Measurements from ENCODE around the gene TOMM34. TPM values are rescaled to one million over a fixed set of nuclear protein-coding genes. Genes with fewer than 3 reads are reported as not detected.

Gene TOMM34
- total and polyA plus RNA-seq, 2 donors, result 16.8 to 20.0 TPM

DNA sequence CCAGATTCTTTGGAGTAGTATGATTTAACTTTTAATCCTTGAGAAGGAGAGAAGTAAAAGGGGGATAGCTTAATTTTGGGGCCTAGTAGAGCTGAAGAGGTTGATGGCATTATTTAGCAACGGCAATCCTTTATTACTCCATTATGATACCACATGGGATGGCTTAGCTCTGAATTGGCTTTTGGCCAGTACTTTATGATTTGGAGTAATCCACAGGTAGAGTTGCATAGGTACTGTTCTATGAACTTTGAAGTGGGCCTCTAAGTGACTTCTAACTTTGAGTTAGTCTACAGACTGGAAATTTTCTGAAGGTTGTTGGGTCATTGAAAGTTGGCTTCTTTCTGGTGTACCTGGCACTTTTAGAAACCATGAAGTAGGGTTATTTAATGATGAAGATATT, 63.1 kb downstream of the TOMM34 start:
- H3K9me3 ChIP-seq (ENCODE audit: control insufficient read depth in 2 of 2, insufficient read depth in 1 of 2, low read length in 1 of 2), result no peaks in the 10 kb centered on the region
- DNase-seq (ENCODE audit: low read depth in 6 of 9, low spot score in 9 of 9), result no peak
- no peaks in the 10 kb centered on the region for H3K27me3 ChIP-seq (ENCODE audit: control insufficient read depth in 2 of 2, insufficient read depth in 1 of 2, low read length in 1 of 2)
- H3K4me3 ChIP-seq (ENCODE audit: low read length in 2 of 2), result no peak overlapping the region
- WGBS, result 96% methylated on average over 1 of the region's 1 CpG
- peaks cover 6 to 14% of the 10 kb centered on the region in 2 donors for H3K36me3 ChIP-seq (ENCODE audit: control insufficient read depth in 2 of 2, insufficient read depth in 2 of 2, low read length in 1 of 2)
- peaks cover 0 to 4% of the 10 kb centered on the region in 2 donors for H3K4me1 ChIP-seq (ENCODE audit: control insufficient read depth in 2 of 2, insufficient read depth in 2 of 2, low read length in 2 of 2)
- H3K27ac ChIP-seq (ENCODE audit: low read depth in 1 of 2, low read length in 1 of 2), result no peak overlapping the region

DNA sequence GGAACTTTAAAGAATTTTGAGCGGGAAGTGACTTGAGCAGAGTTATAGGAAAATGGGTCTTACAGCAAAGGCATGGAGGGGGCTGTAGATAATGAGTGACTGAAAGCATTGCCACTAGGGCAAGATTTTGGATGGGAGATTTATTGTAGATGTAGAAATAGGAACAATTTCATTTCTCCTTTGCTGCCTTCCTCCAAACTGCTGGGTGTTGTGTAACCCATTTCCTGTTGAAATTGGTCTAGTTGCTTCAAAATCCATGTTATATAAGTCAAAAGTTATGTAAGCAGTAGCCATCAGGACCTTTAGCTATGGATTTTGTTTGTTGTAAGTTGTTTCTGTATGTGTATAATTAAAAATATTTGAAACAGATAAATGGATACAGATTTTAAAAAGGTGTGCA, 63.6 kb downstream of the TOMM34 start:
- DNase-seq (ENCODE audit: low read depth in 6 of 9, low spot score in 9 of 9), result no peak
- H3K36me3 ChIP-seq (ENCODE audit: control insufficient read depth in 2 of 2, insufficient read depth in 2 of 2, low read length in 1 of 2), result peaks cover 3 to 9% of the 10 kb centered on the region in 2 donors
- WGBS, result 73% methylated on average over 1 of the region's 1 CpG
- no peaks in the 10 kb centered on the region for H3K27me3 ChIP-seq (ENCODE audit: control insufficient read depth in 2 of 2, insufficient read depth in 1 of 2, low read length in 1 of 2)
- no peak overlapping the region for H3K27ac ChIP-seq (ENCODE audit: low read depth in 1 of 2, low read length in 1 of 2)
- peaks cover 0 to 4% of the 10 kb centered on the region in 2 donors for H3K4me1 ChIP-seq (ENCODE audit: control insufficient read depth in 2 of 2, insufficient read depth in 2 of 2, low read length in 2 of 2)
- H3K9me3 ChIP-seq (ENCODE audit: control insufficient read depth in 2 of 2, insufficient read depth in 1 of 2, low read length in 1 of 2), result no peaks in the 10 kb centered on the region
- no peak overlapping the region for H3K4me3 ChIP-seq (ENCODE audit: low read length in 2 of 2)

DNA sequence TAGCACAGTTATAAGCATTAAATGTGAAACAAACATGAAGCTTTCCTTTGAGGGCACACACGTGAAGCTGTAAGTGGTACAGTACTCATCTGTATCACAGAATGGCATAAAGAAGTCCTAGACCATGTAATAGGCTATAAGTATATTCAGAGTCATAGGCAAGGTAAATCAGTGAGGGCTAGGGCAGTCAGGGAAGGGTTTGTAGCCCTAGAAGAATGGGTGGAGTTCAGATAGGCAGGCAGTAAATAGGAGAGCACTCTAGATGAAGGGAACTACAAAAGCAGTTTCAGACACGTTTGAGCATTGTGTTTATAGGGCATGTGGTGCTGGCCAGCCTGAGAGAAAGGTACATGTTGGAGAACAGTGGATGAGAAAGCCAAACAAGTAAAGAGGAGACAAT, 65.2 kb downstream of the TOMM34 start:
- Histone ChIP-seq H3K27ac (ENCODE audit: low read depth in 1 of 2, low read length in 1 of 2) (no peak overlapping the region), H3K27me3 (ENCODE audit: control insufficient read depth in 2 of 2, insufficient read depth in 1 of 2, low read length in 1 of 2) (no peaks in the 10 kb centered on the region), H3K4me1 (ENCODE audit: control insufficient read depth in 2 of 2, insufficient read depth in 2 of 2, low read length in 2 of 2) (peaks cover 0 to 4% of the 10 kb centered on the region in 2 donors), H3K36me3 (ENCODE audit: control insufficient read depth in 2 of 2, insufficient read depth in 2 of 2, low read length in 1 of 2) (peaks cover 2 to 7% of the 10 kb centered on the region in 2 donors), H3K4me3 (ENCODE audit: low read length in 2 of 2) (no peak overlapping the region), H3K9me3 (ENCODE audit: control insufficient read depth in 2 of 2, insufficient read depth in 1 of 2, low read length in 1 of 2) (no peaks in the 10 kb centered on the region)
- 89% methylated on average over 2 of the region's 2 CpGs for WGBS
- no peak for DNase-seq (ENCODE audit: low read depth in 6 of 9, low spot score in 9 of 9)

Other genes starting within 250 kb of the TOMM34 start
- 0.05 TPM for gene CCN5, start 245.0 kb downstream of the TOMM34 start, total RNA-seq
- gene CCN5, start 245.0 kb downstream of the TOMM34 start, polyA plus RNA-seq, result 3.5 TPM
- gene KCNK15, start 214.5 kb downstream of the TOMM34 start, total RNA-seq, result 0.05 TPM
- gene KCNK15, start 214.5 kb downstream of the TOMM34 start, polyA plus RNA-seq, result 0.16 TPM
- 0.14 TPM for gene RIMS4, start 149.9 kb downstream of the TOMM34 start, total RNA-seq
- gene RIMS4, start 149.9 kb downstream of the TOMM34 start, polyA plus RNA-seq, result 0.21 TPM
- 109 TPM for gene YWHAB, start 74.7 kb downstream of the TOMM34 start, total RNA-seq
- 107 TPM for gene YWHAB, start 74.7 kb downstream of the TOMM34 start, polyA plus RNA-seq
- gene PABPC1L, start 50.3 kb downstream of the TOMM34 start, total RNA-seq, result 7.2 TPM
- gene PABPC1L, start 50.3 kb downstream of the TOMM34 start, polyA plus RNA-seq, result 131 TPM
- gene STK4, start 6.1 kb upstream of the TOMM34 start, total RNA-seq, result 45.5 TPM
- 35.0 TPM for gene STK4, start 6.1 kb upstream of the TOMM34 start, polyA plus RNA-seq
- 0.14 TPM for gene KCNS1, start 140.7 kb upstream of the TOMM34 start, total RNA-seq
- 0.34 TPM for gene KCNS1, start 140.7 kb upstream of the TOMM34 start, polyA plus RNA-seq
- gene WFDC5, start 154.8 kb upstream of the TOMM34 start, total RNA-seq, result 0.52 TPM
- 6.1 TPM for gene WFDC5, start 154.8 kb upstream of the TOMM34 start, polyA plus RNA-seq
- gene WFDC12, start 164.1 kb upstream of the TOMM34 start, total RNA-seq, result 1.0 TPM
- 6.8 TPM for gene WFDC12, start 164.1 kb upstream of the TOMM34 start, polyA plus RNA-seq
- gene PI3, start 214.5 kb upstream of the TOMM34 start, total RNA-seq, result 6.5 TPM
- 567 TPM for gene PI3, start 214.5 kb upstream of the TOMM34 start, polyA plus RNA-seq
- 0.24 TPM for gene SEMG1, start 246.6 kb upstream of the TOMM34 start, total RNA-seq
- gene SEMG1, start 246.6 kb upstream of the TOMM34 start, polyA plus RNA-seq, result 0.78 TPM